MM.1S (cell line): ENCODE measurements around the gene RAB6C.
"Not testable (repeated sequence)": the region's sequence is repeated elsewhere in the genome, so short reads cannot be mapped to it uniquely, and the experiment has no call there.

Experiments used
- DNase-seq: peaks from one replicate; pipeline ENCODE4 v3.0.0-alpha.2; 2015
- H2AFZ ChIP-seq: fragments of 300-600 bp; sonication (generic); 2 replicates; pipeline ENCODE4 v1.6.0; 2016; ENCODE audit warnings: antibody characterized with exemption, low read length
- H3F3A ChIP-seq: fragments of 300-600 bp; sonication (generic); 2 replicates; pipeline ENCODE4 v1.6.1; 2016; ENCODE audit warnings: mild to moderate bottlenecking, antibody characterized with exemption, low read length, moderate library complexity, mixed read lengths; ENCODE audit not compliant: insufficient read depth
- H3K27ac ChIP-seq: fragments of 300-600 bp; sonication (generic); 2 replicates; pipeline ENCODE4 v1.5.1; 2016; ENCODE audit warnings: mild to moderate bottlenecking, low read length
- H3K27me3 ChIP-seq: fragments of 300-600 bp; sonication (generic); replicated peaks from 2 replicates; pipeline ENCODE4 v1.6.0; 2016; ENCODE audit warnings: low read length; ENCODE audit not compliant: insufficient read depth
- H3K36me3 ChIP-seq: fragments of 300-600 bp; sonication (generic); replicated peaks from 2 replicates; pipeline ENCODE4 v1.6.1; 2016; ENCODE audit warnings: mild to moderate bottlenecking, low read length, mixed read lengths; ENCODE audit not compliant: insufficient read depth
- H3K4me1 ChIP-seq: fragments of 300-600 bp; sonication (generic); 2 replicates; pipeline ENCODE4 v1.6.1; 2016; ENCODE audit warnings: low read length, mixed read lengths
- H3K4me2 ChIP-seq: fragments of 300-600 bp; sonication (generic); 2 replicates; pipeline ENCODE4 v1.6.0; 2016; ENCODE audit warnings: low read depth, low read length
- H3K4me3 ChIP-seq: fragments of 300-600 bp; sonication (generic); 2 replicates; pipeline ENCODE4 v1.5.1; 2016; ENCODE audit warnings: low read length, mixed read lengths
- H3K79me2 ChIP-seq: fragments of 300-600 bp; sonication (generic); 2 replicates; pipeline ENCODE4 v1.6.1; 2016; ENCODE audit warnings: mixed run types, low read length, mixed read lengths
- H3K9ac ChIP-seq: fragments of 300-600 bp; sonication (generic); 2 replicates; pipeline ENCODE4 v1.6.1; 2016; ENCODE audit warnings: low read length, mixed read lengths
- H3K9me2 ChIP-seq: fragments of 300-600 bp; sonication (generic); replicated peaks from 2 replicates; pipeline ENCODE4 v1.6.1; 2016; ENCODE audit warnings: mild to moderate bottlenecking, low read length, mixed read lengths; ENCODE audit not compliant: insufficient read depth
- H3K9me3 ChIP-seq: fragments of 300-600 bp; sonication (generic); replicated peaks from 2 replicates; pipeline ENCODE4 v1.6.1; 2016; ENCODE audit warnings: mild to moderate bottlenecking, low read length, mixed read lengths; ENCODE audit not compliant: insufficient read depth
- H4K20me1 ChIP-seq: fragments of 300-600 bp; sonication (generic); 2 replicates; pipeline ENCODE4 v1.6.1; 2016; ENCODE audit warnings: mild to moderate bottlenecking, low read length, moderate library complexity, mixed read lengths; ENCODE audit not compliant: insufficient read depth
- CTCF ChIP-seq: fragments of 300-600 bp; sonication (generic); IDR thresholded peaks from 2 replicates; pipeline ENCODE4 v1.5.1; 2016; ENCODE audit warnings: antibody characterized with exemption, low read length, mixed read lengths
- EZH2phosphoT487 ChIP-seq: fragments of 300-600 bp; sonication (generic); IDR thresholded peaks from 2 replicates; pipeline ENCODE4 v1.6.1; 2018; ENCODE audit warnings: antibody characterized with exemption, low read length

RAB6C gene

GRCh38 chr2:129984426-129984825, 5.0 kb downstream of the RAB6C start:
- no peak overlapping the region for H3K4me2 ChIP-seq
- no peaks in the 10 kb centered on the region for H3K4me1 ChIP-seq
- no peak for DNase-seq
- TF ChIP-seq CTCF, result no peak
- no peak for TF ChIP-seq EZH2phosphoT487
- no peak overlapping the region for H2AFZ ChIP-seq
- no peaks in the 10 kb centered on the region for H3K9me3 ChIP-seq
- no peak overlapping the region for H3K4me3 ChIP-seq
- H3K27ac ChIP-seq, result no peak overlapping the region
- H3K36me3 ChIP-seq, result no peaks in the 10 kb centered on the region
- H3K79me2 ChIP-seq, result no peaks in the 10 kb centered on the region
- H4K20me1 ChIP-seq, result no peaks in the 10 kb centered on the region
- no peaks in the 10 kb centered on the region for H3K9me2 ChIP-seq
- no peaks in the 10 kb centered on the region for H3F3A ChIP-seq
- H3K9ac ChIP-seq, result no peak overlapping the region
- H3K27me3 ChIP-seq, result no peaks in the 10 kb centered on the region

GRCh38 chr2:129992415-129993006, 13.0 kb downstream of the RAB6C start:
- H3K9me2 ChIP-seq, H3K36me3 ChIP-seq, H3K27me3 ChIP-seq, DNase-seq, H3K9me3 ChIP-seq, H3K27ac ChIP-seq, H4K20me1 ChIP-seq, H3F3A ChIP-seq, H3K4me3 ChIP-seq, H3K9ac ChIP-seq, H3K4me2 ChIP-seq, H3K79me2 ChIP-seq, H3K4me1 ChIP-seq, H2AFZ ChIP-seq: not testable (repeated sequence)

GRCh38 chr2:129993151-129993550, 13.7 kb downstream of the RAB6C start:
- not testable (repeated sequence) for H3K36me3 ChIP-seq, H3K27me3 ChIP-seq, H3K79me2 ChIP-seq, H2AFZ ChIP-seq, DNase-seq, H4K20me1 ChIP-seq, H3K4me3 ChIP-seq, H3K4me1 ChIP-seq, H3K9ac ChIP-seq, H3K9me3 ChIP-seq, H3K4me2 ChIP-seq, H3F3A ChIP-seq, H3K9me2 ChIP-seq, H3K27ac ChIP-seq

GRCh38 chr2:129996657-129997237, 17.3 kb downstream of the RAB6C start:
- not testable (repeated sequence) for H3K36me3 ChIP-seq, H3K4me3 ChIP-seq, H3K9me2 ChIP-seq, H3K4me2 ChIP-seq, H3K79me2 ChIP-seq, H3K4me1 ChIP-seq, H4K20me1 ChIP-seq, H3K27me3 ChIP-seq, H3K9ac ChIP-seq, H3K9me3 ChIP-seq, H3K27ac ChIP-seq, H2AFZ ChIP-seq, H3F3A ChIP-seq, DNase-seq

- H3F3A ChIP-seq, H4K20me1 ChIP-seq: not testable (repeated sequence)
Measured at GRCh38 chr2:129998771-129999170, 19.3 kb downstream of the RAB6C start.

GRCh38 chr2:130005862-130006261, 26.4 kb downstream of the RAB6C start:
- H3K4me3 ChIP-seq, H3K79me2 ChIP-seq, H3K4me1 ChIP-seq, H3K4me2 ChIP-seq, H3K9me3 ChIP-seq, H3K27me3 ChIP-seq, DNase-seq, H4K20me1 ChIP-seq, H3K36me3 ChIP-seq, H3F3A ChIP-seq, H2AFZ ChIP-seq, H3K9me2 ChIP-seq, H3K9ac ChIP-seq, H3K27ac ChIP-seq: not testable (repeated sequence)

More at GRCh38 chr2:129998771-129999170, 19.3 kb downstream of the RAB6C start:
- not testable (repeated sequence) for H3K27ac ChIP-seq, H3K9me3 ChIP-seq, DNase-seq, H3K9me2 ChIP-seq, H3K4me3 ChIP-seq, H3K27me3 ChIP-seq, H3K9ac ChIP-seq, H3K79me2 ChIP-seq, H3K36me3 ChIP-seq, H3K4me1 ChIP-seq, H2AFZ ChIP-seq, H3K4me2 ChIP-seq

- not testable (repeated sequence) for H3K4me2 ChIP-seq, H3K79me2 ChIP-seq, DNase-seq, H3F3A ChIP-seq, H3K27ac ChIP-seq, H3K4me1 ChIP-seq, H3K27me3 ChIP-seq, H2AFZ ChIP-seq, H3K9me2 ChIP-seq, H3K4me3 ChIP-seq, H4K20me1 ChIP-seq, H3K9ac ChIP-seq, H3K9me3 ChIP-seq, H3K36me3 ChIP-seq
Measured at GRCh38 chr2:130016701-130017100, 37.2 kb downstream of the RAB6C start.
